ENCODE measurements around the gene DAZ2.
"Not testable (repeated sequence)": the region's sequence is repeated elsewhere in the genome, so short reads cannot be mapped to it uniquely, and the experiment has no call there.

The DAZ2 gene

GRCh38 chrY:23219233-23219632 is at the start of gene DAZ2:
Gene DAZ2 (plus strand): TSS chrY:23219533. CDS start chrY:23219741, 208 bp downstream.
- not testable (repeated sequence) for DNase-seq (ENCODE audit: low read depth)

DNA sequence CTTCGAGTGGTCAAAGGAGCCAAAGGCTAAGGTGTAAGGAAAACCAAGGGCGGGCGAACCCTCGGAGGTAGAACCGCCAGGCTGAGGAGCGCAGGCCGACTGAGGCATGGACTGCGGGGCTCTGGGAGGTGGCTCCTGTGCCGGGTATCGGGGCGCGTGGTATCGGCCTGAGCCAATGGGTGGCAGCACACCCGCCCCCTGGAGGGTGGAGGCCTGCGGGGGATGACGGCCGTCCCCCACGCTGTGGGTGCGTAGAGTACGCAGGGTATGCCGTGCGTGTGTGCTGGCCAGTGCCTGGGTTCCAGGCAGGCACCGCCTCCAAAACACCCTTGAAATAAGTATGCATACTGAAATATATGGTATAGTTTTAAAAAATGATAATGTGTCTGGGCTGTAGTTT is 20.4 kb upstream of the DAZ2 start, which contains the start of gene DAZ1:
Gene DAZ1 (minus strand): TSS at position 101 of the 400 bp plus-strand sequence. CDS start 208 bp downstream, outside the sequence.
- DNase-seq (ENCODE audit: low read depth) = not testable (repeated sequence)

- DNase-seq (ENCODE audit: low read depth) = not testable (repeated sequence)
These were observed 11.9 kb upstream of the DAZ2 start for GRCh38 chrY:23207455-23207854.

DNA sequence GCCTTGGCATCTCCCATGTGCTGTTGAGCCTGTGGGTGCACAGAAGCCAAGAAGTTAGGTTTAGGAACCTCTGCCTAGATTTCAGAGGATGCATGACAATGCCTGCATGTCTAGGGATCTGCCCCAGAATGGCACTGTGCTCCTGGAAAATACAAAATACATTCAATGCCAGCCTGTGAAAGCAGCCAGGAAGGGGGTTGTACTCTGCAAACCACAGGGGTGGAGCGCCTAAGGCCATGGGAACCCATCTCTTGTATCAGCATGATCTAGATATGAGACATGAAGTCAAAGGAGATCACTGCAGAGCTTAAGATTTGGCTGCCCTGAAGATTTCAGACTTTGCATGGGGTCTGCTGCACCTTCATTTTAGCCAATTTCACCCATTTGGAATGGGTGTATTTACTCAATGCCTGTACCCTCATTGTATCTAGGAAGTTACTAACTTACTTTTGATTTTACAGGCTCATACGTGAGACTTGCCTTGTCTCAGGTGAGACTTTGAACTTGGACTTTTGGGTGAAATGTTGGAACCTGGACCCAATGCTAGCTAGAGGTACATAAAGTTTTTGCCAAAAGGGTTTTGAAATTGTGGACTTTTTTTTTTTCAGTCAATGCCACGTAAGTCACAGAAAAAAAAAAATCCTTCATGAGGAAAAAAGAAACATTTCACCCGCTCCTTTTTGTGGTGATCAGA is 9.4 kb upstream of the DAZ2 start:
- not testable (repeated sequence) for DNase-seq (ENCODE audit: low read depth)

- not testable (repeated sequence) for DNase-seq (ENCODE audit: low read depth)
These were observed 8.7 kb upstream of the DAZ2 start for GRCh38 chrY:23210681-23211080.
